IMR-90 (cell line): ENCODE measurements around the gene NUBPL. TPM values are rescaled to one million over a fixed set of nuclear protein-coding genes. Genes with fewer than 3 reads are reported as not detected.

Source experiments
- ATAC-seq: fragments of 200-7000 bp; cut with Tn5 transposase; 2 replicates; pipeline ENCODE4 v1.9.1; 2020; ENCODE audit warnings: low read depth, mild to moderate bottlenecking, moderate library complexity
- BruUV-seq: library from RNA; stranded (reverse); fragments of 400-500 nt; replicated peaks from 2 replicates; lab custom pipeline; 2021; lab: Mats Ljungman, UMichigan
- CTCF ChIA-PET: fragments of 300-600 bp; formaldehyde crosslinking; extraction: SDS; loops from one replicate; lab custom pipeline; 2021; ENCODE audit warnings: antibody characterized with exemption; lab: Yijun Ruan, JAX
- POLR2A ChIA-PET: fragments of 300-600 bp; sonication (Branson Sonifier 250); formaldehyde crosslinking; loops from one replicate; lab custom pipeline; 2022; ENCODE audit warnings: antibody characterized with exemption; ENCODE audit not compliant: unreplicated experiment; lab: Charles Lee
- DNase-seq: peaks from one replicate; pipeline ENCODE4 v3.0.0; 2013
- H2AFZ ChIP-seq: replicated peaks from 2 replicates; pipeline ENCODE3; 2013; ENCODE audit warnings: low read length, mild to moderate bottlenecking; ENCODE audit not compliant: poor library complexity
- H2AK5ac ChIP-seq: 2 replicates; pipeline ENCODE4 v1.6.1; 2013; ENCODE audit warnings: low read depth, low read length, inconsistent platforms
- H2AK9ac ChIP-seq: replicated peaks from 2 replicates; pipeline ENCODE3; 2013; ENCODE audit warnings: mild to moderate bottlenecking, low read depth, low read length, moderate library complexity; ENCODE audit not compliant: poor library complexity
- H2BK120ac ChIP-seq: 2 replicates; pipeline ENCODE4 v1.6.1; 2013; ENCODE audit warnings: low read depth, low read length, inconsistent platforms
- H2BK15ac ChIP-seq: 3 replicates; pipeline ENCODE4 v1.6.1; 2013; ENCODE audit warnings: low read depth, low read length, inconsistent platforms
- H2BK20ac ChIP-seq: 2 replicates; pipeline ENCODE4 v1.6.1; 2013; ENCODE audit warnings: low read depth, mild to moderate bottlenecking, inconsistent platforms, low read length, moderate library complexity
- H2BK5ac ChIP-seq: 2 replicates; pipeline ENCODE4 v1.6.1; 2013; ENCODE audit warnings: mild to moderate bottlenecking, low read depth, low read length, inconsistent platforms; ENCODE audit not compliant: poor library complexity, severe bottlenecking
- H3K14ac ChIP-seq: replicated peaks from 2 replicates; pipeline ENCODE4 v1.6.1; 2013; ENCODE audit warnings: low read depth, low read length, inconsistent platforms
- H3K18ac ChIP-seq: 2 replicates; pipeline ENCODE4 v1.6.1; 2013; ENCODE audit warnings: low read depth, low read length, control low read depth
- H3K23ac ChIP-seq: 2 replicates; pipeline ENCODE4 v1.6.1; 2013; ENCODE audit warnings: low read depth, low read length, inconsistent platforms
- H3K27ac ChIP-seq: 2 replicates; pipeline ENCODE4 v1.5.1; 2013; ENCODE audit warnings: mild to moderate bottlenecking, control low read depth, low read length; ENCODE audit not compliant: insufficient read depth
- H3K27me3 ChIP-seq: 2 replicates; pipeline ENCODE4 v1.6.1; 2013; ENCODE audit warnings: low read length; ENCODE audit not compliant: control insufficient read depth, insufficient read depth
- H3K36me3 ChIP-seq: 2 replicates; pipeline ENCODE4 v1.6.1; 2013; ENCODE audit warnings: low read length, mixed read lengths; ENCODE audit not compliant: control insufficient read depth, insufficient read depth
- H3K4ac ChIP-seq: 2 replicates; pipeline ENCODE4 v1.6.1; 2013; ENCODE audit warnings: low read depth, low read length, inconsistent platforms
- H3K4me1 ChIP-seq: 2 replicates; pipeline ENCODE4 v1.6.1; 2013; ENCODE audit warnings: low read length, mixed read lengths; ENCODE audit not compliant: control insufficient read depth, insufficient read depth
- H3K4me2 ChIP-seq: 2 replicates; pipeline ENCODE4 v1.6.1; 2013; ENCODE audit warnings: low read depth, mild to moderate bottlenecking, control low read depth, low read length, moderate library complexity
- H3K4me3 ChIP-seq: 2 replicates; pipeline ENCODE4 v1.5.1; 2013; ENCODE audit warnings: low read depth, mild to moderate bottlenecking, control low read depth, low read length, moderate library complexity; ENCODE audit not compliant: insufficient read depth
- H3K56ac ChIP-seq: 2 replicates; pipeline ENCODE4 v1.6.1; 2013; ENCODE audit warnings: low read length, inconsistent platforms; ENCODE audit not compliant: insufficient read depth; ENCODE audit errors: extremely low read depth
- H3K79me1 ChIP-seq, 2 experiments: 2 replicates each; pipeline ENCODE4 v1.6.1; 2013; ENCODE audit warnings: low read length in 2 of 2, inconsistent platforms in 1 of 2, low read depth in 1 of 2
- H3K9ac ChIP-seq: 2 replicates; pipeline ENCODE4 v1.6.1; 2013; ENCODE audit warnings: low read depth, low read length, control low read depth
- H3K9me1 ChIP-seq: 2 replicates; pipeline ENCODE4 v1.6.1; 2013; ENCODE audit warnings: low read length, inconsistent platforms; ENCODE audit not compliant: insufficient read depth
- H3K9me3 ChIP-seq: 2 replicates; pipeline ENCODE4 v1.6.1; 2013; ENCODE audit warnings: low read length; ENCODE audit not compliant: control insufficient read depth, insufficient read depth
- H4K20me1 ChIP-seq: 2 replicates; pipeline ENCODE4 v1.6.1; 2013; ENCODE audit warnings: low read length, inconsistent platforms; ENCODE audit not compliant: insufficient read depth
- H4K5ac ChIP-seq: 2 replicates; pipeline ENCODE4 v1.6.1; 2013; ENCODE audit warnings: mild to moderate bottlenecking, low read depth, low read length, control low read depth
- H4K8ac ChIP-seq, 2 experiments: 2 replicates each; pipeline ENCODE4 v1.6.1; 2013; ENCODE audit warnings: low read depth in 2 of 2, low read length in 2 of 2, control low read depth in 1 of 2, inconsistent platforms in 1 of 2
- H4K91ac ChIP-seq: 2 replicates; pipeline ENCODE4 v1.6.1; 2013; ENCODE audit warnings: low read depth, low read length, inconsistent platforms; ENCODE audit not compliant: insufficient read depth
- BHLHE40 ChIP-seq: fragments of 150-350 bp; IDR thresholded peaks from 2 replicates; pipeline ENCODE4 v1.6.1; 2016; ENCODE audit warnings: mild to moderate bottlenecking, low read depth, low read length
- CEBPB ChIP-seq: IDR thresholded peaks from 2 replicates; pipeline ENCODE4 v1.6.1; 2012; ENCODE audit warnings: low read depth, low read length, improper control_type of control experiment
- CHD1 ChIP-seq: IDR thresholded peaks from 2 replicates; pipeline ENCODE4 v1.6.1; 2012; ENCODE audit warnings: low read depth, low read length, improper control_type of control experiment
- FOS ChIP-seq: fragments of 150-350 bp; IDR thresholded peaks from 2 replicates; pipeline ENCODE4 v1.6.1; 2016; ENCODE audit warnings: low read depth, low read length
- MAFK ChIP-seq: IDR thresholded peaks from 2 replicates; pipeline ENCODE4 v1.6.1; 2012; ENCODE audit warnings: low read depth, low read length, improper control_type of control experiment
- MXI1 ChIP-seq: IDR thresholded peaks from 2 replicates; pipeline ENCODE4 v1.6.1; 2012; ENCODE audit warnings: low read depth, mild to moderate bottlenecking, low read length, moderate library complexity, borderline replicate concordance
- NFE2L2 ChIP-seq: fragments of 150-350 bp; IDR thresholded peaks from 2 replicates; pipeline ENCODE4 v1.6.1; 2016; ENCODE audit warnings: low read depth, mild to moderate bottlenecking, low read length
- POLR2A ChIP-seq: IDR thresholded peaks from 2 replicates; pipeline ENCODE4 v1.6.1; 2012; ENCODE audit warnings: mild to moderate bottlenecking, low read depth, low read length
- RAD21 ChIP-seq: IDR thresholded peaks from 2 replicates; pipeline ENCODE4 v1.6.1; 2012; ENCODE audit warnings: low read length, improper control_type of control experiment
- RCOR1 ChIP-seq: IDR thresholded peaks from 2 replicates; pipeline ENCODE4 v1.6.1; 2012; ENCODE audit warnings: mild to moderate bottlenecking, low read length, improper control_type of control experiment; ENCODE audit not compliant: insufficient replicate concordance
- RFX5 ChIP-seq: IDR thresholded peaks from 2 replicates; pipeline ENCODE4 v1.8.0; 2012; ENCODE audit warnings: low read depth, mild to moderate bottlenecking, low read length, moderate library complexity
- SMC3 ChIP-seq: fragments of 150-350 bp; IDR thresholded peaks from 2 replicates; pipeline ENCODE4 v1.6.1; 2016; ENCODE audit warnings: low read depth, mild to moderate bottlenecking, antibody characterized with exemption, low read length, moderate library complexity
- dilution Hi-C: fragments of 300-500 bp; cut with HindIII; formaldehyde crosslinking; loops from one replicate; pipeline ENCODE4 v1.14.3; 2018; ENCODE audit warnings: low sequenced_read_pairs; ENCODE audit not compliant: unreplicated experiment
- in situ Hi-C: fragments of 300-500 bp; cut with MboI; formaldehyde crosslinking; loops from 3 replicates; pipeline ENCODE4 v1.14.3; 2019; ENCODE audit warnings: low sequenced_read_pairs, inconsistent platforms, mixed read lengths
- intact Hi-C: fragments of 100-400 bp; cut with micrococcal nuclease; formaldehyde crosslinking; loops from 2 replicates; pipeline ENCODE4 v1.10.0; 2022
- polyA plus RNA-seq, 3 experiments: library from polyadenylated mRNA; depleted of rRNA; stranded (reverse); fragments of >200 nt; gene quantifications; 2 replicates each; pipeline ENCODE4 v1.2.3, GENCODE V29; 2012; ENCODE audit warnings: low replicate concordance in 1 of 3
- total RNA-seq: library from RNA; depleted of rRNA; stranded (reverse); fragments of >200 nt; gene quantifications from 2 replicates; pipeline ENCODE4 v1.2.3, GENCODE V29; 2012

NUBPL gene
- total and polyA plus RNA-seq, 2 of the 4 experiments (the other 2 are of a cell fraction) = 5.4 to 11.5 TPM

- no peaks in the 10 kb centered on the region for H3K9me3 ChIP-seq
- no peaks in the 10 kb centered on the region for H3K36me3 ChIP-seq
- H3K27me3 ChIP-seq = no peaks in the 10 kb centered on the region
- in situ Hi-C loops (no loop called here), intact Hi-C loops (no loop called here), dilution Hi-C loops (no loop called here)
- no peak overlapping the region for H3K4me2 ChIP-seq
- H3K9ac ChIP-seq = no peak overlapping the region
- no peaks in the 10 kb centered on the region for H4K20me1 ChIP-seq
- no peaks in the 10 kb centered on the region for H3K9me1 ChIP-seq
- no TSS peak for BruUV-seq
- H2BK15ac ChIP-seq = no peak overlapping the region
- H2BK120ac ChIP-seq = no peak overlapping the region
- H3K18ac ChIP-seq = no peak overlapping the region
- no peak overlapping the region for H3K14ac ChIP-seq
- H3K4me3 ChIP-seq = no peak overlapping the region
- no peaks in the 10 kb centered on the region for H3K4me1 ChIP-seq
- H4K5ac ChIP-seq = no peak overlapping the region
- H3K79me1 ChIP-seq = no peaks in the 10 kb centered on the region
- DNase-seq = no peak
- H2AFZ ChIP-seq = no peak overlapping the region
- H2AK5ac ChIP-seq = no peak overlapping the region
- CTCF ChIA-PET = no interaction called here
- no peak overlapping the region for H3K56ac ChIP-seq
- TF ChIP-seq MAFK = no peak
- no peak for TF ChIP-seq CHD1
- no peak for TF ChIP-seq RAD21
- TF ChIP-seq RFX5 = no peak
- TF ChIP-seq RCOR1 = no peak
- TF ChIP-seq NFE2L2 = no peak
- no peak for TF ChIP-seq POLR2A
- no peak for TF ChIP-seq MXI1
- no peak for TF ChIP-seq BHLHE40
- no peak for TF ChIP-seq FOS
- TF ChIP-seq CEBPB = no peak
- no peak for TF ChIP-seq SMC3
- H4K91ac ChIP-seq = no peak overlapping the region
- POLR2A ChIA-PET = no interaction called here
- no peak overlapping the region for H2BK5ac ChIP-seq
- no peak overlapping the region for H3K4ac ChIP-seq
- no peak overlapping the region for H3K27ac ChIP-seq
- no peak for ATAC-seq
- H2AK9ac ChIP-seq = no peak overlapping the region
- no peak overlapping the region for H2BK20ac ChIP-seq
- no peak overlapping the region for H3K23ac ChIP-seq
- no peak overlapping the region for H4K8ac ChIP-seq
These were observed 258.1 kb downstream of the NUBPL start for GRCh38 chr14:31819281-31819680.
